Globus pallidus (tissue), 1 donor: ENCODE results near the gene PPP1R12B.
"Not testable (repeated sequence)": the region's sequence is repeated elsewhere in the genome, so short reads cannot be mapped to it uniquely, and the experiment has no call there.

Experiments used
- DNase-seq: peaks from one replicate; pipeline ENCODE4 v3.0.0-alpha.2; 2015; ENCODE audit warnings: low spot score

Gene PPP1R12B

DNA sequence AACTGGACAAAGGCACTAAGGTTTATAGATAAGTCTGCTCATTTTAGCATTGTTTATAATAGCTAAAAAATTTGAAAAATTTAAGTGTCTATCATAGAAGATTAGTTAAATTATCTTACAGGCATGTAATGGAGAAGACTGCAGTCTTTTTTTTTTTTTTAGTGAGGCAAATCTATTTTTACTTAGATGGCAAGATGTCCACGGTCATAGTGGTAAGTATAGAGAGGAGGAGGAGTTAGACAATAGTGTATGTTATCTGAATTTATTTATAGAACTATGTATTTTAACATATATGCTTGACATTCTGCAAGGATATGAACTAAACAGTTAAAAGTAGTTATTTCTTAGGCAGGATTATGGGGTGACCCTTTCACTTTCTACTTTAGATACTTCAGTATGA, 212.7 kb downstream of the PPP1R12B start:
- DNase-seq = no peak

DNA sequence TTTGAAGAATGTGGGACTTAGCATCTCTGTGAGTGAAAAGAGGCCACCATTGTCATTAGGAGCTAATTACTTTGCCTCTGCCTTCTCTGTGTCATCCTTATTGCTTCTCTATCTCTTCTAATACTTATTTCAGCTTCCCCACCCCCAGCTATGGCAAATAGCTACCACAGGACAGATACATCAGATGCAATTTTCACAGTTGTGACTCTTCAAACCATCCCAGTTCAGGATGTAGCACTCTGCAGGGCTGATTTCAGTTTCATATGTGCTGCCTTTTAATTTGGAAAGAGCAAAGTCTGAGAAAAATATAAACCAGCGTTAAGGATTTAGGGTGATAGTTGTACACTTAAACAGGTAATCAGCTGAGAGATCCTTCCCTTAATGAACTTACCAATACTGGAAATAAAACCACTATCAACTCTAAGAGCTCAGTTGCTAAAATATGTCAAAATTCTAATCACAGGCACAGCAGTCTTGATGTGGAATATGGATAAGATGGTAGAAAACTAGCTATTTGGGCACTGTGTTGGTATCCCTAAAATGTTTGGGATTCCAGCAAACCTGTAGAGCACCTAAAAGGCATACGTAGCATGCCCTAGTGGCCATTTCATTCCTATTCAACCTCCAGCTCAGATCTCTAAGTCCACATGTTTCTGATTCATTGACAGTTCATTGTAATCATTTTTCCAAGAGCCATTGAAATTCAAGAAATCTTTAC, 213.4 kb downstream of the PPP1R12B start:
- DNase-seq = no peak

GRCh38 chr1:202562444-202563060, 214.1 kb downstream of the PPP1R12B start:
- DNase-seq = no peak

DNA sequence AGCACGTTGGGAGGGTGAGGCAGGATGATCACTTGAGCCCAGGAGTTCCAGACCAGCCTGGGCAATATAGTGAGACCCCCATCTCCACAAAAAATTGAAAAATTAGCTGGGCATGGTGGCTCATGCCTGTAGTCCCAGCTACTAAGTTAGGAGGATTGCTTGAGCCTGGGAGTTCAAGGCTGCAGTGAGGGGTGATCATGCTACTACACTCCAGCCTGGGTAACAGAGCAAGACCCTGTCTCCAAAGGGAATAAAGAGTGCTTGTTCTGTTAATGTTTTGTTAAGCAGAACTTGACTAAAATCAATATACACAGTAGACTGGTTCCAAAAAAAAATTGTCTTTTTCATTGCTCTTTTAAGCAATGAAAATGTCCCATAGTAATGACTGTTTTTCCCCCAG, 215.3 kb downstream of the PPP1R12B start:
- no peak for DNase-seq

GRCh38 chr1:202564958-202565495, 216.5 kb downstream of the PPP1R12B start:
- DNase-seq = no peak

DNA sequence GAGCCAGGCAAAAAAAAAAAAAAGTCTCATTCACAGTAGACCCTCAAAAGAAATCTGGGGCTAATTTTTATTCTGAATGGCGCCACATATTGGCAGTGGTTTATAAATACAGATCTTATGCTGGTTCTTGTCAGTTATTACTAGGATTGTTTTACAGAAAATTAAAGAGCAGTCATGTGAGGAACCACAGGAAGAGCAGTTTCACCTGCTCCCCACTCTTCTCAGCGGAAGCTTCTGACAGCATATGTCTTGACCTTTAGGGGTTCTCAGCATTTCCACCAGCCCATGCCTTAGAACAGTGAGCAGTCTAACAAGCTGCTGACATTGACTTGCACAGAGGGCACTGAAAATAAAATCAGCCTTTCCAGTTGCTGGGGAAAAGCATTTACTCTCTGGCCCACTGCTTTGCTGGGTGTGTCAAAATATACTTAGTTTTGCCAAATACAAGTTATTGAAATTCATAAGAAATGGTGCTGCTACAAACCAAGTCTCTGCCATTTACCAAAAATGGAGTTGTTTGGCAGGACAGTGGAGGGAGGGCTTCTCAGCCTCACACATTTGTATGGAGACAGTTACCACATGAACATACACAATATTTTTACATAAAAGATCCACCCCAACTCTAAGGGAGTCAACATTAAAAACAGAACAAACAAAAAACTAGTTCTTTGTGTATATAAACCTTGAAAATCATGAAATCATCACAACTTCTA, 217.5 kb downstream of the PPP1R12B start:
- DNase-seq = no peak

GRCh38 chr1:202567738-202568137, 219.2 kb downstream of the PPP1R12B start:
- DNase-seq = no peak

- no peak for DNase-seq
These were observed 219.9 kb downstream of the PPP1R12B start for GRCh38 chr1:202568410-202568809.

DNA sequence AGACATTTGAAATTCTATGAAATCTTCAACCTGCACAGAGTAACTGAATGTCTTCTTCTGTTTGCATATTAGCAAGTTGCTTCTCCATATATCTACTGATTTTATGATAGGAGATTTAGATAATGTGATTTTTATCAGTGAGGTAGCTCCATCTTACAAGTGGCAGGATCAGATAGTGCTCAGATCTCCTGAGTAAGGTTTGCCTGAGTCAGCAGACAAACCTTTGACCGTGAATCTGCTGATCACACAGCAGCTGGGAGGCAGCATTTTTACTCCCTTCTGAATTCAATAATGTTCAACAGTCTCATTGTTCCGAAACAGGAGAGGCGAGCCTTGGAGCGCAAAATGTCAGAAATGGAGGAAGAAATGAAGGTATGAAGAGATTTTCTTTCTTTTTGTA, 220.3 kb downstream of the PPP1R12B start:
- no peak for DNase-seq

GRCh38 chr1:202569393-202570322, 221.2 kb downstream of the PPP1R12B start:
- no peak for DNase-seq

- DNase-seq = peak; percentile 50
These were observed 223.3 kb downstream of the PPP1R12B start for GRCh38 chr1:202571719-202572339.

GRCh38 chr1:202572867-202573266, 224.4 kb downstream of the PPP1R12B start:
- DNase-seq = no peak

- DNase-seq = no peak
These were observed 227.6 kb downstream of the PPP1R12B start for GRCh38 chr1:202575918-202576653.

GRCh38 chr1:202576816-202577215, 228.3 kb downstream of the PPP1R12B start:
- DNase-seq = no peak

DNA sequence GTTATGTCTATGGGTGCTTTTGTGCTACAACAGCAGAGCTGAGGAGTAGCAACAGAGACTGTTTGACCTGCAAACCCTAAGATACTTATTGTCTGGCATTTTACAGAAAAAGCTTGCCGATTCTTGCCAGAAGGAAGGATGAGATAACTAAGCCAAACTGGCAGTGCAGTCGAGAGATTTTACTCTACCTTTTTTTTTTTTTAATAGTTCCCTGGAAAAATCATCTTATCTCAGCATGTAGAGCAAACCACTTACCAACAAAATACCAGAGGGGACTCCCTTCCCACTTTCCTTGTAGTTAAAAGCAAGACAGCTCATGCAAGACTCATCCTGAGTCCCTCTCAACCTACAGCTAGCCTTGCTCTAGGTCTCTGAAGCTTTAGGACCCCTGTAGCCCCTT, 228.9 kb downstream of the PPP1R12B start:
- DNase-seq = no peak

GRCh38 chr1:202578001-202578504, 229.6 kb downstream of the PPP1R12B start:
- no peak for DNase-seq

DNA sequence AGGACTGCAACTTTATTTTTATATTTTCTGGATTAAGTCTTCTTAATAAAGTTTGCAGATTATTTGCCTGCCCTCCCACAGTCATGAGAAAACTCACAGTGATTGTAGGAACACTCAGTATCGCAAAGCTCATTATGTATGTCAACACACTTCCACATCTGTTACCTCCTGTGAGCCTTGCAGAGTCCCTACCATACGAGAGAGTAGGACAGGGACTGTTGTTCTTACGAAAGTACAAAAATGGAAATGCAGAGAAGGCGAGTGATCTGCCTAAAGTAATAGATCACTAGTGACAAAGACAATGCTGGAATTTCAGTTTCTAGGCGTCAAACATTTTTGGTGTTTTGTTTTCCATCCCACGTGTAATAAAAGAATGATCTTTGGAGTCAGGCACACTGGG, 230.1 kb downstream of the PPP1R12B start:
- DNase-seq = no peak

DNA sequence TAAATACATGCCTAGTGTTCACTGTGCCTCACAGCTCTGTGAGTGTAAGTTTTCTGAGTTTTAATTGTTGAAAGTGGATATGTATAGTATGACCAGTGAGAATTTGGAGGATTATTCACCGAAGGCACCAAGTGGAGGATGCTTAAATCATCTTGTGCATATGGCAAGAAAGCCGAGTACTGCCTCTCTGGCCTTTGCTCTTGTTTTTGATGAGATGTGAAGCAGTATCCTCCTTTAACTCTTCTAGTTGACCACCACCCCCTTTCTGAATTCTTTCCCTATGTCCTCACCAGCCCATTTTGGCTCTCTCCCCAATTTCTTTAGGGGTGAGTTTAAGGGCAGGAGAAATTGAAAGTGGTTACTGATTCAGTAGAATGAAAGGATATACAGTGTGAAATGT, 231.3 kb downstream of the PPP1R12B start:
- no peak for DNase-seq

DNA sequence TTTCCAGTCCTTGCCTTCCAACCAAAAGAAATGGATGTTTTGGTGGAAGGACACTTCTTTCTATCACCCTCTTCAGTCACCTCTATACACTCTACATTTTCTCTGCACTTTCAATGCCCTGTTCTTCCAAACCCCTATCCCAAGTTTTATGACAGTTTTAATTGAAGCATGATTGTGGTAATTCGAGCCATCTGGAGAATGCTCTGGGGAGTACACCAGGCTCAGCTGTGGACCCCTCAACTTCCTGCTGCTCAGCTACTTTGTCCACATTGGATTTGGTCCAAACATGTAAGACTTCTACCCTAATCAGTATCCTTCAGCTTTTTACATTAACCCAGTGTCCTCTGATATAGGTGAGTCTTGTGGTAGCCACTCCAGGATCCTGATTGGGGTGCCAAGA, 232.1 kb downstream of the PPP1R12B start:
- DNase-seq = no peak

GRCh38 chr1:202582350-202582749, 233.9 kb downstream of the PPP1R12B start:
- not testable (repeated sequence) for DNase-seq
